K562 (cell line): Measurements from ENCODE around the gene LSM12.

Experiments used
- GTF2A2 ChIP-seq: IDR thresholded peaks from 2 replicates; pipeline ENCODE4 v1.6.1; 2016; ENCODE audit warnings: mild to moderate bottlenecking, missing genetic modification characterization, missing compliant biosample characterization
- TSC22D4 ChIP-seq: fragments of 450-650 bp; IDR thresholded peaks from 2 replicates; pipeline ENCODE4 v1.6.1; 2016; ENCODE audit warnings: missing genetic modification characterization, missing biosample characterization, control low read depth
- TF ChIP-seq, protein P1 (sequence below), 2 experiments: fragments of 450-650 bp in 1 of 2; sonication (generic) in 1 of 2; formaldehyde crosslinking in 1 of 2; IDR thresholded peaks; 2 replicates each; pipeline versions ENCODE4 v1.7.1 to v1.9.0; 2016 to 2022; ENCODE audit warnings: inconsistent platforms in 1 of 2, mild to moderate bottlenecking in 1 of 2, missing genetic modification reagents in 1 of 2

DNA sequence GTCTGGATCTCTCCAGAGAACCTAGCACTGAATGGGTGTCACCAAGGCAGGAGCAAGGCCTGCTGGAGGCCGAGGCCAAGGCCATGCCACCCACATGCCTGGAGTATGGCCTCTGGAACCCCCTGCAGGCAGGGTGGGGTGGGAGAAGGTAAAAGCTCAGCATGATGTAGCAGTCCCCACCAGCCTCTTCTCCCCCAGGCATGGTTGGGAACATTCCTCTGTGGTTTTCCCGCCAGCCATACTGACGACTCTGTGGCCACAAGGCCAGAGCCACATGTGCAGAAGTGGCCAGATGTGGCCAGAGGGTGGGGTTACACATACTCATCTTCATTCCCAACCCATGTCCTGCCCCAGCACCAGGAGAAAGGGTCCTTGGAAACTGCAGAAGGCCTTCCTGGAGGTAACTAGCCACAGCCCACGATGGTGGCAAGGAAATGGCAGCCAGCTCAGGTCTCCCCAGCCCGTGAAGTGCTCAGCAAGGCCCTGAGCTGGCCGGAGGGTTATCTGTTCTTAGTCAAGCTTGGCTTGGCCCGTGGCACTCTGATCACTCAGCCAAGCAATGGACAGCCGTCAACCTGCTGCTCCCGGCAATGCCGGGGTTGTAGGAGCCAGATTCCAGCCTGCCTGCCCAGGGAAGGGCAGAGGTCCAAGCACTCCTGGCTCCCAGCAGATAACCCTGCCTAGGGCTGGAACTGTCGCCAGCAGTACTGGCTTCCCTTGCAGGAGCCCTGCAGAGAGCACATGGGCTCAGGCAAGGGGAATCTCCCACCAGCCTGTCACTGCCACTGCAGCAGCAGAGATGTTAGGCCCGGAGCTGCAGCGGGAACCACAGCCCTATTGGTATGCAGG lies 30.9 kb upstream of the LSM12 start:
- TF ChIP-seq GTF2A2 (tag) (no peak), TSC22D4 (no peak)
- TF ChIP-seq, protein P1, sequence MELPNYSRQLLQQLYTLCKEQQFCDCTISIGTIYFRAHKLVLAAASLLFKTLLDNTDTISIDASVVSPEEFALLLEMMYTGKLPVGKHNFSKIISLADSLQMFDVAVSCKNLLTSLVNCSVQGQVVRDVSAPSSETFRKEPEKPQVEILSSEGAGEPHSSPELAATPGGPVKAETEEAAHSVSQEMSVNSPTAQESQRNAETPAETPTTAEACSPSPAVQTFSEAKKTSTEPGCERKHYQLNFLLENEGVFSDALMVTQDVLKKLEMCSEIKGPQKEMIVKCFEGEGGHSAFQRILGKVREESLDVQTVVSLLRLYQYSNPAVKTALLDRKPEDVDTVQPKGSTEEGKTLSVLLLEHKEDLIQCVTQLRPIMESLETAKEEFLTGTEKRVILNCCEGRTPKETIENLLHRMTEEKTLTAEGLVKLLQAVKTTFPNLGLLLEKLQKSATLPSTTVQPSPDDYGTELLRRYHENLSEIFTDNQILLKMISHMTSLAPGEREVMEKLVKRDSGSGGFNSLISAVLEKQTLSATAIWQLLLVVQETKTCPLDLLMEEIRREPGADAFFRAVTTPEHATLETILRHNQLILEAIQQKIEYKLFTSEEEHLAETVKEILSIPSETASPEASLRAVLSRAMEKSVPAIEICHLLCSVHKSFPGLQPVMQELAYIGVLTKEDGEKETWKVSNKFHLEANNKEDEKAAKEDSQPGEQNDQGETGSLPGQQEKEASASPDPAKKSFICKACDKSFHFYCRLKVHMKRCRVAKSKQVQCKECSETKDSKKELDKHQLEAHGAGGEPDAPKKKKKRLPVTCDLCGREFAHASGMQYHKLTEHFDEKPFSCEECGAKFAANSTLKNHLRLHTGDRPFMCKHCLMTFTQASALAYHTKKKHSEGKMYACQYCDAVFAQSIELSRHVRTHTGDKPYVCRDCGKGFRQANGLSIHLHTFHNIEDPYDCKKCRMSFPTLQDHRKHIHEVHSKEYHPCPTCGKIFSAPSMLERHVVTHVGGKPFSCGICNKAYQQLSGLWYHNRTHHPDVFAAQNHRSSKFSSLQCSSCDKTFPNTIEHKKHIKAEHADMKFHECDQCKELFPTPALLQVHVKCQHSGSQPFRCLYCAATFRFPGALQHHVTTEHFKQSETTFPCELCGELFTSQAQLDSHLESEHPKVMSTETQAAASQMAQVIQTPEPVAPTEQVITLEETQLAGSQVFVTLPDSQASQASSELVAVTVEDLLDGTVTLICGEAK (IDR thresholded peaks at IDR 0.05): no peak
- TF ChIP-seq, protein P1 (CRISPR knock-in tag; IDR thresholded peaks at IDR 0.05): no peak
